Kidney tubule cell (primary cell): ENCODE data around the gene GNAI2.
"Not testable (repeated sequence)": the region's sequence is repeated elsewhere in the genome, so short reads cannot be mapped to it uniquely, and the experiment has no call there.

Experiments used
- DNase-seq: peaks from one replicate; pipeline ENCODE4 v3.0.0-alpha.2; 2018; ENCODE audit warnings: low spot score

Gene GNAI2

DNA sequence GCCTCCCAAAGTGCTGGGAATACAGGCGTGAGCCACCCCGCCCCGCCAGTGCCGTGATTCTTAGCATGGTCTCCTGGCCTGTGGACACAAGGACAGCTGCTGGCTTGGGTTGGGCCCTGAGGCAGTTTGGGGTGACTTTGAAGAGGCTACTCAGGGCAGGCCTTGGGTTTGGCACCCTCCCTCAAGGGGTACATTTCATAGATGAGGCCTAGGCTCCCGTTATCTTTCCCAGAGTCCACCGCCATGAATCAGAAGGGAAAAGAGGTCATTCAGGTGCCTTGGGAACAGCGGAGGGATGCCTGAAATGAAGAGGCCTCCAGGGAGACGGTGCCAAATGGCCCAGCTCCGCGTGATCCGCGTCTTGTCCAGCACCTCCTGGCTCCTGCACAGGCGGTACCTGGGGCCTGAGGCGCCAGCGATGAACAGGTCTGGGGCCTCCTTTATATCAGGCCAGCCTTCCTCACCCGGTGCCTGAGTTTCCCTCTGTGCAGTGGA lies 9.3 kb downstream of the GNAI2 start:
- DNase-seq: no peak

- DNase-seq: peak; percentile 84
Measured at GRCh38 chr3:50245831-50246516, 10.0 kb downstream of the GNAI2 start.

- DNase-seq: peak; percentile 87
Measured at GRCh38 chr3:50246517-50246954, 10.5 kb downstream of the GNAI2 start.

DNA sequence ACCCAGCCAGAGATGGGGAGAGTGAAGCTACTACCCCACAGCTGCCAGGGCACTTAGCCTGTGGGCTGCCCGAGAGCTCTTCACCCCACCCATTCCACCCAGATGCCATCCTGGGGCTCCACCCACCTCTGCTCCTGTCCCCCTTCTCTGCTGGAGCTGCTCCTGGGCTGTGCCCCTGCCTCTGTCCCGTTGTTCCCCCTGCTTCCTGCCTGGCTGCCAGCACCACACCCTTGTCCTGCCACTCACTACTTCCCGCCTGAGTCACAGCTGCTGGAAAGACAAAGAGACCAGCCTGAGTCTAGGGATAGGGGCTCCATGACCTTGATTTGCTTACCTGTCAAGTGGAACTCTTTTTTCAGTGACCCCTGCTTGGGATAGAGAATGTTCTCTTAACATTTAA lies 12.4 kb downstream of the GNAI2 start:
- peak; percentile 83 for DNase-seq

DNA sequence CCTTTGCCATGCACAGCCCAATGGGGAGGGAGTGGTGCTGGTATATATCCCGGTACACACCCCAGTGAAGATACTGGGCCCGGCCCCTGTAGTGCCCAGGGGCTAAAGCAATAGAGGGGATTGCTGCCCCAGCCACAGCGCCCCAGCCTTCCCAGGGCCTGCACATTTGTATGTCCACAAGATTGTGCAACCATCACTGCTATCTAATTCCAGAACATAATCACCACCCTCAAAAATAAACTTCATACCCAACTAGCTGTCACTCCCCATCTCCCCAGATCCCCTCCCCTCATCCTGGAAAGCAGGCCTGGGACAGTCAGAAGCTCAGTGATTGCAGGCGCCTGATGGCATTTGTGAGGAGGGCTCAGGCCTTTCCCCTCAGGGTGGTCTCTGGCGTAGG lies 13.5 kb downstream of the GNAI2 start:
- DNase-seq: no peak

DNA sequence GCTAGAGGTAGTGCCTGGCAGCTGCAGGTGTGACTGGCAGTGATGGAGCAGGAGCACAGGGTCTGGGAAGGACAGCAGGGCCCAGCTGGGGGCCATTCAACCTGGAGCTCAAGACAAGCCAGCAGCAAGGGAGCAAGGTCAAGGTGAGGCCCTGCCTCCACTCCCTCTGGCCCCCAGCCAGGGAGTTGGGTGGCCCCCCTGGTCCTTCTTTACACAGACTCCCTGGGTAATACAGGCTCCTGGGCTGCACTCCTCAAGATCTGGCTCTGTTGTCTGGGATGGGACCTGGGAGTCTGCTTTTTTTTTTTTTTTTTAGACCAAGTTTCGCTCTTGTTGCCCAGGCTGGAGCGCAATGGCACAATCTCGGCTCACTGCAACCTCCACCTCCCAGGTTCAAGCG lies 14.5 kb downstream of the GNAI2 start:
- DNase-seq: no peak

- peak; percentile 92 for DNase-seq
Measured at GRCh38 chr3:50251220-50251619, 15.2 kb downstream of the GNAI2 start.

DNA sequence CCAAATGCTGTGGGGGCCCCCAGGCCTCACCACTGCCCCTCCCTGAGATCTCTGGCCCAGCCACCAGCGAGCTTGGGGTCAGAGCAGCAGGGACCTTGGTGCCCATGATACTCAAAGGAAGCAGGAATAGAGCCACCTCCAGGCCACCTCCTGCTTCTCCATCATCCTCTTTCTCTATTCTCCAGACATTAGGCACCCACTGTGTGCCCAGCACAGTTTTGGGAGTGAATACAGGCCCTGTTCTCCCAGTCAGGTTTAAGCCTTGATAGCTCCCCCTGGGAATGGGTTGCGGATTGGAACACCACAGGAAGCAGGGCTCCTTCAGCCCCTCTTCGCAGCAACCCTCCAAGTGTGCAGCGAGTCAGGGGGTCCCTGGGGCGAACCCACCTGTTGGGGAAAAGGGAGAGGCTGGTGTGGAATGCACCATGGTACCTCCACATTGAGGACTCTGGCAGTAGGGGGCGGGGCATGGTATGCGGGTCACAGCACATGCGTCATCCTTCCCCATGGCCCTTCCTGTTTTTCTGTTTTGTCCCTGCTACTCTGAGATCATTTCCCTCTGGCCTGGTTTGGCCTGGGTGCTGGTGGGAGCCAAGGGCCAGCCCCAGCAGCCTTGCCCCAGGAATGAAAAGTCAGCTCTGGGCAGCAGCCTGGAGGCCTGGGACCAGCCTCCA lies 18.7 kb downstream of the GNAI2 start:
- DNase-seq: no peak

DNA sequence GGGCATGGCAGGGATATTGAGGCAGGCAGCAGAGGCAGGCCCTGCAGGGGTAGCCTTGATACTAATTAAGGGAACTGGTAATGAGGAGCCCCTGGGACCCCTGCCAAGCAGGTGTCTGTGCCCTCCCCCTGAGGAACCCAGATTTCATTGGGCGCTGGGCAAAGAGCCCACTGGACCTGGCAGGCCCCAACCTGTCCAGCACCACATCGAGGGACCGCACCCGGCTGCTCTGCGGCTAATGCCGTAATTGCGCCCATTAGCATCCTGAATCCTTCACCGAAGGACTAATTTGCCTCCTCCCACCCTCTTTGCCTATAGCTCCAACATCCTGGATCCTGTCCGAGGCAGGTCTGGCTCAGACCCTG lies 19.2 kb downstream of the GNAI2 start:
- no peak for DNase-seq

- DNase-seq: no peak
Measured at GRCh38 chr3:50256978-50257890, 21.2 kb downstream of the GNAI2 start.

GRCh38 chr3:50258029-50258680 lies 22.2 kb downstream of the GNAI2 start:
- no peak for DNase-seq

DNA sequence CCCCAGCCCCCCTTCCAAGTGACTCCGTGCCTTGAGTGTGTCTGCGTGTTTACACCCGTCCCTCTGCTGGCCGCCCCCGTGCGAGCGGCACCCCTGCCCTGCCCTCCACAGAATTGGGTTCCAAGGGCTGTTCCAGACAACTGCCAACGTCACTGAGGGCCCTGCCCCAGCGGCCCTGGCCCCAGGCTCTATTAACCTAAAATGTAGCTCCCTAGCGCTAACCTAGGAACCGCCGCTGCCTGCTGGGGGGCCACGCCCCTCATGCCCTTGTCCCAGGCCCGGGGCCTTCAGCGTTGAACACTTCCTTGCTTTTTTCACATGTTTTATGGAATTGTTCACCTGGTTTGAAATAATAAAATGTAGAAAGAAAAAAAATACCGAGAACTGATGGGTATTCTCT lies 23.0 kb downstream of the GNAI2 start:
- DNase-seq: no peak

DNA sequence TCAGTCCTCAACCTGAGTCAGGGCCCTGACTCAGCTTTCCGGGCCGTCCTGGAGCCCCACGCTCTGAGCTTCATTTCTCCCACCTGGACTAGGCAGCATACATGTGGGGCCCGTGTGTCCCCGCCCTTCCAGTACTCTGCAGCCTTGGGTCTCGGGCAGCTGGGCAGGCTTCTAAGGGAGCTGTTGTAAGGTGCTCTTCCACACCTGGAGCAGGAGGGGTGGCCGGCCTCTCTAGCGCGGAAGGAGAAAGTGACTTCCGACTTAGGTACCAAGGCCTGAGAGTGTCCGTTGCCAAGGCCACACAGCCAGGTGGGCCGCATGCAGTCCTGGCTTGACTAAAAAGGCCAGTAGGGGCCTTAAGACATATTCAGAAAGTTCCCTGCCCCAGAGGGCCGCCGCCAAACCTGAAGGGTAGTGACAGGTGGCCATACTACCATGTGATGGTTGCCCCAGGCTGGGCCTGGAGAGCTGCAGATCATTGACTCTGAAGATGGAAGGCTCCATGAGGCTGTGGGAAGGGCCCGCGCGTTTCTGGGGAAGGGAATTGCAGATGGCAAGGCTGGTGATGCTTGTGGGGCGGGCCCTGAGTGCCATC lies 23.5 kb downstream of the GNAI2 start:
- DNase-seq: no peak

GRCh38 chr3:50260027-50260941 lies 24.3 kb downstream of the GNAI2 start:
- DNase-seq: peak; percentile 92

- no peak for DNase-seq
Measured at GRCh38 chr3:50260942-50261441, 25.0 kb downstream of the GNAI2 start.

DNA sequence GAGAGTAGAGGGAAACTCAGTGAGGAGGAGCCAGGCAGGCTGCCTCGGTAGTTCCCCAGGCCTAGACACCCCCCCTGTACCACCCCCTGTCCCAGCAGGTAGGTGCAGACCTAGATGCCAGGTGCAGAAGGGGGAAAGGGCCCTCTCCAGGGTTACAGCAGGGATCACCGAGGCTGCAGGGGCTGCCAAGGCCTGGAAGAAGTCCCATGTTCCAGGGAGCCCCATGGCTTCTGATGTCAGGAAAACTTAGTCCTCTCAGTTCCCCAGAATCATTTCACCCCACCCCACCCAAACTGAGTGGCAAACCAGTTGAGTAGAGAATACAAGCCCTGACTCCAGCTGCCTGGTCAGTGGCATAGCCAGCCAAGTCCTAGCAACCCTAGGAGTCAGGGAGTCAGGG lies 25.5 kb downstream of the GNAI2 start:
- DNase-seq: no peak

DNA sequence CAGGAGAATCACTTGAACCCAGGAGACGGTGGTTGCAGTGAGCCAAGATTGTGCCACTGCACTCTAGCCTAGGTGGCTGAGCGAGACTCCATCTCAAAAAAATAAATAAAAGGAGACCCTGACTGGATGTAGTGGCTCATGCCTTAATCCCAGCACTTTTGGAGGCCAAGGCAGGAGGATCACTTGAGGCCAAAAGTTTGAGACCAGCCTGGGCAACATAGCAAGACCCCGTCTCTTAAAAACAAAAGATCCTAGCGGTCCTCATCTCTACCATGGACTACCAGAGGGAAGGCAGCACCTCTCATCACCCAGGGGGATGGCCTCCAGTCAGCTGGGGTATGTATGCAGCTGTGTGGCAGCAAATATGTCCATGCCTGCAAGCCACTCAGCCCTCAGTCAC lies 26.2 kb downstream of the GNAI2 start:
- DNase-seq: not testable (repeated sequence)

- no peak for DNase-seq
Measured at GRCh38 chr3:50262778-50263177, 26.8 kb downstream of the GNAI2 start.

- no peak for DNase-seq
Measured at GRCh38 chr3:50263478-50264382, 27.7 kb downstream of the GNAI2 start.
